Liver (tissue), 9 donors: ENCODE data around the gene SEPSECS. TPM values are rescaled to one million over a fixed set of nuclear protein-coding genes. Genes with fewer than 3 reads are reported as not detected.

ENCODE experiments used
- DNase-seq: peaks from one replicate; pipeline ENCODE4 v3.0.0-alpha.2; 2017; ENCODE audit warnings: low spot score
- H3K27ac ChIP-seq, 2 donors: one replicate each; pipeline ENCODE4 v1.7.0; 2013; ENCODE audit warnings: inconsistent platforms in 2 of 2, low read length in 2 of 2, control low read depth in 1 of 2, low read depth in 1 of 2, mild to moderate bottlenecking in 1 of 2
- H3K27me3 ChIP-seq, 4 donors: one replicate each; pipeline versions ENCODE4 v1.6.1 to v1.7.0; 2013; ENCODE audit warnings: low read length in 3 of 4, inconsistent platforms in 1 of 4, mild to moderate bottlenecking in 1 of 4, moderate library complexity in 1 of 4; ENCODE audit not compliant: control insufficient read depth in 4 of 4, insufficient read depth in 4 of 4
- H3K36me3 ChIP-seq, 4 donors: one replicate each; pipeline versions ENCODE4 v1.6.1 to v1.7.0; 2013; ENCODE audit warnings: low read length in 3 of 4, mild to moderate bottlenecking in 3 of 4, low read depth in 1 of 4, moderate library complexity in 1 of 4; ENCODE audit not compliant: control insufficient read depth in 4 of 4, insufficient read depth in 3 of 4
- H3K4me1 ChIP-seq, 4 donors: one replicate each; pipeline versions ENCODE4 v1.6.1 to v1.7.0; 2013; ENCODE audit warnings: low read length in 3 of 4, mild to moderate bottlenecking in 3 of 4, moderate library complexity in 1 of 4; ENCODE audit not compliant: control insufficient read depth in 4 of 4, insufficient read depth in 4 of 4
- H3K4me3 ChIP-seq, 3 donors: one replicate each; pipeline versions ENCODE4 v1.6.1 to v1.7.0; 2013; ENCODE audit warnings: low read length in 3 of 3, control low read depth in 1 of 3, low read depth in 1 of 3, mild to moderate bottlenecking in 1 of 3
- H3K9ac ChIP-seq, 2 donors: one replicate each; pipeline ENCODE4 v1.7.0; 2013; ENCODE audit warnings: low read length in 2 of 2, mild to moderate bottlenecking in 2 of 2, moderate library complexity in 2 of 2, control low read depth in 1 of 2, low read depth in 1 of 2
- H3K9me3 ChIP-seq, 4 donors: one replicate each; pipeline versions ENCODE4 v1.6.1 to v1.7.0; 2013; ENCODE audit warnings: low read length in 3 of 4; ENCODE audit not compliant: control insufficient read depth in 4 of 4
- EGR1 ChIP-seq, 2 donors: IDR thresholded peaks; 2 replicates each; pipeline ENCODE4 v1.6.1; 2016 to 2018; ENCODE audit warnings: antibody characterized with exemption in 2 of 2, low read depth in 2 of 2
- FOXA1 ChIP-seq: IDR thresholded peaks from 2 replicates; pipeline ENCODE4 v1.6.1; 2016; ENCODE audit warnings: antibody characterized with exemption
- FOXA2 ChIP-seq: IDR thresholded peaks from 2 replicates; pipeline ENCODE4 v1.6.1; 2016; ENCODE audit warnings: antibody characterized with exemption
- GABPA ChIP-seq, 2 donors: IDR thresholded peaks in 1 of 2; conservative IDR thresholded peaks in 1 of 2; 2 replicates each; pipeline ENCODE4 v1.6.1; 2016; ENCODE audit warnings: antibody characterized with exemption in 2 of 2, mild to moderate bottlenecking in 1 of 2, moderate library complexity in 1 of 2
- HNF4A ChIP-seq, 2 donors: conservative IDR thresholded peaks; 2 replicates each; pipeline ENCODE4 v1.6.1; 2016; ENCODE audit warnings: antibody characterized with exemption in 2 of 2, mild to moderate bottlenecking in 2 of 2
- HNF4G ChIP-seq: IDR thresholded peaks from 2 replicates; pipeline ENCODE4 v1.6.1; 2016; ENCODE audit warnings: antibody characterized with exemption
- JUND ChIP-seq, 2 donors: IDR thresholded peaks; 2 replicates each; pipeline ENCODE4 v1.6.1; 2016; ENCODE audit warnings: antibody characterized with exemption in 2 of 2
- MAX ChIP-seq: IDR thresholded peaks from 2 replicates; pipeline ENCODE4 v1.6.1; 2016; ENCODE audit warnings: antibody characterized with exemption
- NR2F2 ChIP-seq: IDR thresholded peaks from 2 replicates; pipeline ENCODE4 v1.6.1; 2016; ENCODE audit warnings: antibody characterized with exemption
- RXRA ChIP-seq, 2 donors: IDR thresholded peaks; 2 replicates each; pipeline ENCODE4 v1.6.1; 2017 to 2018; ENCODE audit warnings: antibody characterized with exemption in 2 of 2, mild to moderate bottlenecking in 1 of 2
- SP1 ChIP-seq: IDR thresholded peaks from 2 replicates; pipeline ENCODE4 v1.6.1; 2018; ENCODE audit warnings: antibody characterized with exemption, mild to moderate bottlenecking
- TAF1 ChIP-seq: conservative IDR thresholded peaks from 2 replicates; pipeline ENCODE4 v1.6.1; 2016; ENCODE audit warnings: antibody characterized with exemption, mild to moderate bottlenecking
- YY1 ChIP-seq: IDR thresholded peaks from 2 replicates; pipeline ENCODE4 v1.6.1; 2016; ENCODE audit warnings: antibody characterized with exemption, mild to moderate bottlenecking
- WGBS: extraction: QIAGEN DNeasy Blood & Tissue Kit; methylation state at CpG from one replicate; pipeline ENCODE4 v1.1.7; 2013; 5-methylcytosine and 5-hydroxymethylcytosine counted together
- polyA plus RNA-seq, 2 donors: library from polyadenylated mRNA; stranded (reverse) in 1 of 2; unstranded in 1 of 2; fragments of 200-250 nt in 1 of 2; fragments of >200 nt in 1 of 2; fragmentation: Nextera tagmentation in 1 of 2; extraction: Ambion mirVana in 1 of 2; gene quantifications; one replicate each; pipeline versions ENCODE4 v1.2.1 to v1.2.3, GENCODE V29; 2013 to 2015
- total RNA-seq, 2 donors: library from RNA; depleted of rRNA; stranded (reverse); fragments of >200 nt; gene quantifications; one replicate each; pipeline ENCODE4 v1.2.3, GENCODE V29; 2014
- TF ChIP-seq, protein P1 (sequence below): IDR thresholded peaks from 2 replicates; pipeline ENCODE4 v1.6.1; 2016; ENCODE audit warnings: antibody characterized with exemption
- TF ChIP-seq, protein P2 (sequence below): IDR thresholded peaks from 2 replicates; pipeline ENCODE4 v1.6.1; 2016; ENCODE audit warnings: antibody characterized with exemption
- TF ChIP-seq, protein P3 (sequence below): IDR thresholded peaks from 2 replicates; pipeline ENCODE4 v1.6.1; 2016; ENCODE audit warnings: antibody characterized with exemption, mild to moderate bottlenecking
- donor health status: healthy.
- donor health status: healthy.
- donor health status: healthy.
- donor health status: healthy.
- donor health status: healthy.

SEPSECS gene
- total and polyA plus RNA-seq, 4 donors: 10.3 to 31.7 (median 13.2) TPM

DNA sequence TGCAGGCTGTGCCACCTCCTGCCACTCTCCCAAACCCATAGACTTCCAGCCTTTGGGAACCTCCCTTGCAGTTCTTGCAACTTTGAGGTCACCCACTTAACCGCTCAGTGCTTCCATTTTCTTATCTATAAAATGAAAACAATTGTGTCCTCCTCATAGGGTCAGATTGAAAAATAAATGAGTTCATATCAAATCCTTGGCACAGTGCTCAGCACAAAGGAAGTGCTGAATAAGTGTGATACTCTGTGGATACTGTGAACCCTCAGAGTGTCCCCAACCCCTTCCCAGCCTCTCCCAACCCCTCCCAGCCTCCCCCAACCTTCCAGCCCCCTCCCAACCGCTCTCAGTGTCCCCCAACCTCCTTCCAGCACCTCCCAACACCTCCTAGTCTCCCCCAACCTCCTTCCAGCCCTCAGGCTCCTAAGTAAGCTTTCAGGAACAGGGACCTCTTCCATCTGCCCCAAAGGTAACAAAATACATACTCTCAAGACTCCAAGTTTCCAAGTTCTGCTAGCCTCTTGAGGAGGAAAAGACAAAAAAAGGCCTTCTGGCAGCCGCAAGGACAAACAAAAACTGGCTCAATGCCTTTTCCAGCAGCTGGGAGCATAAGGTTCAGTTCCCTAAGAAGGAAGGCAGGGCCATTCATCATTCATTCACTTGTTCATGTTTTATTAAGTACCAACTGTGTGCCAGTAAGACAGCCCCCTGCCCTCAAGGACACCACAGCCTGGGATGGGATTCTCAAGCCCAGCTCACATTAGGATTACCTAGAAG lies 83.4 kb downstream of the SEPSECS start:
- no peak overlapping the region for H3K27ac ChIP-seq
- no peak for TF ChIP-seq JUND (IDR thresholded peaks at IDR 0.05)
- no peaks in the 10 kb centered on the region for H3K4me1 ChIP-seq
- H3K9me3 ChIP-seq: no peaks in the 10 kb centered on the region
- 69% methylated on average over 3 of the region's 3 CpGs for WGBS
- H3K9ac ChIP-seq: no peak overlapping the region
- no peaks in the 10 kb centered on the region for H3K36me3 ChIP-seq
- DNase-seq: no peak
- no peak overlapping the region for H3K4me3 ChIP-seq
- no peaks in the 10 kb centered on the region for H3K27me3 ChIP-seq

GRCh38 chr4:25075851-25076250 lies 84.4 kb downstream of the SEPSECS start:
- Histone ChIP-seq H3K9ac (no peak overlapping the region), H3K4me3 (no peak overlapping the region), H3K27me3 (no peaks in the 10 kb centered on the region), H3K36me3 (no peaks in the 10 kb centered on the region), H3K27ac (no peak overlapping the region), H3K4me1 (no peaks in the 10 kb centered on the region), H3K9me3 (no peaks in the 10 kb centered on the region)
- TF ChIP-seq HNF4G (no peak), MAX (no peak), RXRA (IDR thresholded peaks at IDR 0.05) (no peak), FOXA2 (no peak), NR2F2 (no peak), EGR1 (IDR thresholded peaks at IDR 0.05; ENCODE audit: low read depth in 2 of 2) (no peak), HNF4A (conservative IDR thresholded peaks at IDR 0.05) (no peak), YY1 (no peak), TAF1 (no peak), JUND (IDR thresholded peaks at IDR 0.05) (no peak), SP1 (no peak), GABPA (IDR thresholded peaks at IDR 0.05 in 1 of 2, conservative IDR thresholded peaks at IDR 0.05 in 1 of 2) (no peak), FOXA1 (no peak)
- TF ChIP-seq, protein P1, sequence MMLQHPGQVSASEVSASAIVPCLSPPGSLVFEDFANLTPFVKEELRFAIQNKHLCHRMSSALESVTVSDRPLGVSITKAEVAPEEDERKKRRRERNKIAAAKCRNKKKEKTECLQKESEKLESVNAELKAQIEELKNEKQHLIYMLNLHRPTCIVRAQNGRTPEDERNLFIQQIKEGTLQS: no peak
- WGBS: 74% methylated on average over 4 of the region's 4 CpGs
- no peak for DNase-seq

- no peak overlapping the region for H3K4me3 ChIP-seq
- no peaks in the 10 kb centered on the region for H3K9me3 ChIP-seq
- H3K4me1 ChIP-seq: no peaks in the 10 kb centered on the region
- no peaks in the 10 kb centered on the region for H3K36me3 ChIP-seq
- no peaks in the 10 kb centered on the region for H3K27me3 ChIP-seq
- no peak overlapping the region for H3K9ac ChIP-seq
- 89% methylated on average over 11 of the region's 11 CpGs for WGBS
- no peak overlapping the region for H3K27ac ChIP-seq
- no peak for TF ChIP-seq SP1
- TF ChIP-seq, protein P2, sequence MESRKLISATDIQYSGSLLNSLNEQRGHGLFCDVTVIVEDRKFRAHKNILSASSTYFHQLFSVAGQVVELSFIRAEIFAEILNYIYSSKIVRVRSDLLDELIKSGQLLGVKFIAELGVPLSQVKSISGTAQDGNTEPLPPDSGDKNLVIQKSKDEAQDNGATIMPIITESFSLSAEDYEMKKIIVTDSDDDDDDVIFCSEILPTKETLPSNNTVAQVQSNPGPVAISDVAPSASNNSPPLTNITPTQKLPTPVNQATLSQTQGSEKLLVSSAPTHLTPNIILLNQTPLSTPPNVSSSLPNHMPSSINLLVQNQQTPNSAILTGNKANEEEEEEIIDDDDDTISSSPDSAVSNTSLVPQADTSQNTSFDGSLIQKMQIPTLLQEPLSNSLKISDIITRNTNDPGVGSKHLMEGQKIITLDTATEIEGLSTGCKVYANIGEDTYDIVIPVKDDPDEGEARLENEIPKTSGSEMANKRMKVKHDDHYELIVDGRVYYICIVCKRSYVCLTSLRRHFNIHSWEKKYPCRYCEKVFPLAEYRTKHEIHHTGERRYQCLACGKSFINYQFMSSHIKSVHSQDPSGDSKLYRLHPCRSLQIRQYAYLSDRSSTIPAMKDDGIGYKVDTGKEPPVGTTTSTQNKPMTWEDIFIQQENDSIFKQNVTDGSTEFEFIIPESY: no peak
- TF ChIP-seq, protein P3, sequence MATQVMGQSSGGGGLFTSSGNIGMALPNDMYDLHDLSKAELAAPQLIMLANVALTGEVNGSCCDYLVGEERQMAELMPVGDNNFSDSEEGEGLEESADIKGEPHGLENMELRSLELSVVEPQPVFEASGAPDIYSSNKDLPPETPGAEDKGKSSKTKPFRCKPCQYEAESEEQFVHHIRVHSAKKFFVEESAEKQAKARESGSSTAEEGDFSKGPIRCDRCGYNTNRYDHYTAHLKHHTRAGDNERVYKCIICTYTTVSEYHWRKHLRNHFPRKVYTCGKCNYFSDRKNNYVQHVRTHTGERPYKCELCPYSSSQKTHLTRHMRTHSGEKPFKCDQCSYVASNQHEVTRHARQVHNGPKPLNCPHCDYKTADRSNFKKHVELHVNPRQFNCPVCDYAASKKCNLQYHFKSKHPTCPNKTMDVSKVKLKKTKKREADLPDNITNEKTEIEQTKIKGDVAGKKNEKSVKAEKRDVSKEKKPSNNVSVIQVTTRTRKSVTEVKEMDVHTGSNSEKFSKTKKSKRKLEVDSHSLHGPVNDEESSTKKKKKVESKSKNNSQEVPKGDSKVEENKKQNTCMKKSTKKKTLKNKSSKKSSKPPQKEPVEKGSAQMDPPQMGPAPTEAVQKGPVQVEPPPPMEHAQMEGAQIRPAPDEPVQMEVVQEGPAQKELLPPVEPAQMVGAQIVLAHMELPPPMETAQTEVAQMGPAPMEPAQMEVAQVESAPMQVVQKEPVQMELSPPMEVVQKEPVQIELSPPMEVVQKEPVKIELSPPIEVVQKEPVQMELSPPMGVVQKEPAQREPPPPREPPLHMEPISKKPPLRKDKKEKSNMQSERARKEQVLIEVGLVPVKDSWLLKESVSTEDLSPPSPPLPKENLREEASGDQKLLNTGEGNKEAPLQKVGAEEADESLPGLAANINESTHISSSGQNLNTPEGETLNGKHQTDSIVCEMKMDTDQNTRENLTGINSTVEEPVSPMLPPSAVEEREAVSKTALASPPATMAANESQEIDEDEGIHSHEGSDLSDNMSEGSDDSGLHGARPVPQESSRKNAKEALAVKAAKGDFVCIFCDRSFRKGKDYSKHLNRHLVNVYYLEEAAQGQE: no peak
- TF ChIP-seq JUND (IDR thresholded peaks at IDR 0.05): no peak
- no peak for DNase-seq
These were observed 85.1 kb downstream of the SEPSECS start for GRCh38 chr4:25075129-25075528.
